Stomach (tissue), 9 donors: ENCODE results near the gene ATP2A3. TPM values are rescaled to one million over a fixed set of nuclear protein-coding genes. Genes with fewer than 3 reads are reported as not detected.

Source experiments
- DNase-seq, 2 donors: peaks; one replicate each; pipeline versions ENCODE4 v3.0.0 to v3.0.0-alpha.2; 2013 to 2019
- H3K27ac ChIP-seq, 5 donors: fragments of 200-600 bp in 4 of 5; sonication (generic) in 4 of 5; one replicate each; pipeline ENCODE4 v1.5.1; 2013 to 2019; ENCODE audit warnings: mild to moderate bottlenecking in 1 of 5, moderate library complexity in 1 of 5
- H3K27me3 ChIP-seq, 3 donors: fragments of 200-600 bp; sonication (generic); one replicate each; pipeline ENCODE4 v1.5.1; 2017 to 2019; ENCODE audit warnings: mixed run types in 1 of 3
- H3K36me3 ChIP-seq, 4 donors: fragments of 200-600 bp; sonication (generic); 1 replicate in 3 of 4; 2 replicates in 1 of 4; pipeline ENCODE4 v1.5.1; 2016 to 2019
- H3K4me1 ChIP-seq, 4 donors: fragments of 200-600 bp; sonication (generic); one replicate each; pipeline ENCODE4 v1.5.1; 2016 to 2019
- H3K4me3 ChIP-seq, 4 donors: fragments of 200-600 bp; sonication (generic) in 3 of 4; one replicate each; pipeline ENCODE4 v1.5.1; 2016 to 2019; ENCODE audit warnings: mild to moderate bottlenecking in 1 of 4
- H3K9me3 ChIP-seq, 4 donors: fragments of 200-600 bp; sonication (generic); one replicate each; pipeline ENCODE4 v1.5.1; 2016 to 2019
- CTCF ChIP-seq, 7 experiments: fragments of 450-650 bp in 4 of 7; fragments of 200-600 bp in 3 of 7; sonication (generic) in 3 of 7; IDR thresholded peaks; one replicate each; pipeline ENCODE4 v1.5.1; 2016 to 2019; ENCODE audit warnings: antibody characterized with exemption in 7 of 7, control low read depth in 2 of 7, mild to moderate bottlenecking in 1 of 7
- EP300 ChIP-seq: sonication (generic); formaldehyde crosslinking; IDR thresholded peaks from one replicate; pipeline ENCODE4 v1.6.1; 2017; ENCODE audit warnings: antibody characterized with exemption
- POLR2A ChIP-seq, 4 donors: fragments of 450-650 bp; IDR thresholded peaks; one replicate each; pipeline ENCODE4 v1.6.1; 2016; ENCODE audit warnings: antibody characterized with exemption in 4 of 4, control low read depth in 2 of 4, mild to moderate bottlenecking in 1 of 4, moderate library complexity in 1 of 4
- POLR2AphosphoS5 ChIP-seq, 3 donors: sonication (generic); formaldehyde crosslinking; IDR thresholded peaks; one replicate each; pipeline ENCODE4 v1.6.1; 2016; ENCODE audit warnings: antibody characterized with exemption in 3 of 3
- WGBS, 5 donors: extraction: QIAGEN DNeasy Blood & Tissue Kit in 3 of 5; methylation state at CpG; one replicate each; pipeline versions ENCODE4 v1.1.5 to v1.1.7; 2013 to 2018; 5-methylcytosine and 5-hydroxymethylcytosine counted together
- intact Hi-C: fragments of 100-400 bp; cut with DNase I; formaldehyde crosslinking; loops from one replicate; pipeline ENCODE4 v1.15.1; 2023; ENCODE audit warnings: low total_unique reads
- polyA plus RNA-seq, 3 donors: library from polyadenylated mRNA; stranded (reverse); fragments of 200-250 nt; gene quantifications; one replicate each; pipeline ENCODE4 v1.2.3, GENCODE V29; 2013
- total RNA-seq, 5 donors: library from RNA; depleted of rRNA; stranded (reverse); fragments of >200 nt; gene quantifications; one replicate each; pipeline versions ENCODE4 v1.1.0 to v1.2.3, GENCODE V29; 2014 to 2016
- donor health status: healthy with polysubstance abuse.
- donor health status: Bipolar disorder and iron deficiency.
- donor health status: healthy.

The ATP2A3 gene
- total and polyA plus RNA-seq, 8 donors, result 10.4 to 1,069 (median 64.1) TPM

GRCh38 chr17:3917391-3917931 lies 46.8 kb downstream of the ATP2A3 start:
- H3K27me3 ChIP-seq, result no peaks in the 10 kb centered on the region
- intact Hi-C loops, result no loop called here
- peaks cover 25 to 61% (median 37%) of the 10 kb centered on the region in 4 donors for H3K4me1 ChIP-seq
- H3K36me3 ChIP-seq, result no peaks in the 10 kb centered on the region
- TF ChIP-seq POLR2AphosphoS5 (IDR thresholded peaks at IDR 0.05), result no peak
- no peak for TF ChIP-seq EP300
- TF ChIP-seq POLR2A (IDR thresholded peaks at IDR 0.05), result no peak
- TF ChIP-seq CTCF (IDR thresholded peaks at IDR 0.05), result no peak
- no peak overlapping the region for H3K4me3 ChIP-seq
- H3K9me3 ChIP-seq, result no peaks in the 10 kb centered on the region
- H3K27ac ChIP-seq, result peak overlapping the region in 4 of 5 donors; percentile 61 to 79 (median 66)
- DNase-seq, result peak; percentile 68 to 90
- WGBS, 5 donors, result 12 to 28% (median 21%) methylated on average over 9 to 11 of the region's 11 CpGs

GRCh38 chr17:3916825-3917224 lies 47.4 kb downstream of the ATP2A3 start:
- intact Hi-C loops, result no loop called here
- H3K27me3 ChIP-seq, result no peaks in the 10 kb centered on the region
- H3K36me3 ChIP-seq, result no peaks in the 10 kb centered on the region
- DNase-seq, result no peak
- peaks cover 25 to 59% (median 37%) of the 10 kb centered on the region in 4 donors for H3K4me1 ChIP-seq
- TF ChIP-seq CTCF (IDR thresholded peaks at IDR 0.05), result no peak
- TF ChIP-seq POLR2A (IDR thresholded peaks at IDR 0.05), result no peak
- TF ChIP-seq POLR2AphosphoS5 (IDR thresholded peaks at IDR 0.05), result no peak
- no peak for TF ChIP-seq EP300
- no peaks in the 10 kb centered on the region for H3K9me3 ChIP-seq
- H3K4me3 ChIP-seq, result peak overlapping the region in 2 of 4 donors; percentile 31 to 33
- WGBS, 5 donors, result 58 to 79% (median 60%) methylated on average over 8 to 10 of the region's 10 CpGs
- peak overlapping the region in 4 of 5 donors; percentile 61 to 79 (median 66) for H3K27ac ChIP-seq

GRCh38 chr17:3915995-3916696 lies 48.1 kb downstream of the ATP2A3 start, which contains the start of gene P2RX1:
Gene P2RX1, minus strand, starts transcription at chr17:3916465. Its CDS starts 240 bp downstream, at chr17:3916225.
- Histone ChIP-seq H3K9me3 (no peaks in the 10 kb centered on the region), H3K4me1 (peaks cover 23 to 59% (median 34%) of the 10 kb centered on the region in 4 donors), H3K4me3 (peak within 1 kb of the TSS; percentile 11 to 33 (median 28)), H3K27ac (peak within 1 kb of the TSS; percentile 20 to 79 (median 63)), H3K36me3 (no peaks in the 10 kb centered on the region), H3K27me3 (no peaks in the 10 kb centered on the region)
- DNase-seq, result peak; percentile 60 to 83
- TF ChIP-seq POLR2AphosphoS5 (IDR thresholded peaks at IDR 0.05) (no peak), CTCF (IDR thresholded peaks at IDR 0.05) (no peak), EP300 (no peak), POLR2A (IDR thresholded peaks at IDR 0.05) (no peak)
- WGBS, 5 donors, result 58 to 73% (median 63%) methylated on average over 17 to 28 of the region's 28 CpGs
- intact Hi-C loops, result no loop called here

GRCh38 chr17:3915581-3915994 lies 48.6 kb downstream of the ATP2A3 start:
- no peak for DNase-seq
- Histone ChIP-seq H3K27ac (peak overlapping the region in 4 of 5 donors; percentile 61 to 79 (median 66)), H3K4me3 (peak overlapping the region; percentile 11 to 33 (median 28)), H3K9me3 (no peaks in the 10 kb centered on the region), H3K27me3 (no peaks in the 10 kb centered on the region), H3K4me1 (peaks cover 21 to 58% (median 34%) of the 10 kb centered on the region in 4 donors), H3K36me3 (no peaks in the 10 kb centered on the region)
- WGBS, 5 donors, result 69 to 75% (median 73%) methylated on average over 2 to 13 of the region's 13 CpGs
- intact Hi-C loops, result no loop called here
- TF ChIP-seq CTCF (IDR thresholded peaks at IDR 0.05), result no peak
